Colonic mucosa (tissue), 4 donors: ENCODE results near the gene CHST7. TPM values are rescaled to one million over a fixed set of nuclear protein-coding genes. Genes with fewer than 3 reads are reported as not detected.

ENCODE experiments used
- DNase-seq: peaks from one replicate; pipeline ENCODE4 v3.0.0-alpha.2; 2020
- H3K27ac ChIP-seq: fragments of 200-600 bp; one replicate; pipeline ENCODE4 v1.8.0; 2021
- H3K27me3 ChIP-seq: fragments of 200-600 bp; one replicate; pipeline ENCODE4 v1.8.0; 2021
- H3K36me3 ChIP-seq: fragments of 200-600 bp; one replicate; pipeline ENCODE4 v1.8.0; 2021
- H3K4me1 ChIP-seq: fragments of 200-600 bp; one replicate; pipeline ENCODE4 v1.8.0; 2021; ENCODE audit warnings: mild to moderate bottlenecking
- H3K4me3 ChIP-seq: fragments of 200-600 bp; one replicate; pipeline ENCODE4 v1.8.0; 2021
- H3K9ac ChIP-seq, 2 donors: one replicate each; pipeline ENCODE4 v1.7.0; 2013; ENCODE audit warnings: control low read depth in 2 of 2, low read depth in 2 of 2, low read length in 2 of 2
- H3K9me3 ChIP-seq: fragments of 200-600 bp; one replicate; pipeline ENCODE4 v1.8.0; 2021
- intact Hi-C: fragments of 100-400 bp; cut with DNase I; formaldehyde crosslinking; loops from one replicate; pipeline ENCODE4 v1.14.1; 2022
- total RNA-seq, 2 donors: library from RNA; stranded (reverse); fragmentation: NEBNext Ultra II Directional in 1 of 2; extraction: Animal tissue kit (Norgen Biotek cat#: 25700) in 1 of 2; gene quantifications; one replicate each; pipeline ENCODE4 v1.2.1, GENCODE V29; 2021
- TF ChIP-seq, protein P1 (sequence below): fragments of 200-600 bp; IDR thresholded peaks from one replicate; pipeline ENCODE4 v1.8.0; 2022; ENCODE audit warnings: antibody characterized with exemption, mild to moderate bottlenecking
- donor health status: healthy.
- donor health status: DM: no; HTN: no; CAD: no.
- donor health status: DM: no; HTN: no; CAD: no.

Gene CHST7
- total RNA-seq, 2 donors from 2014 or later, result 1.8 to 2.0 TPM

DNA sequence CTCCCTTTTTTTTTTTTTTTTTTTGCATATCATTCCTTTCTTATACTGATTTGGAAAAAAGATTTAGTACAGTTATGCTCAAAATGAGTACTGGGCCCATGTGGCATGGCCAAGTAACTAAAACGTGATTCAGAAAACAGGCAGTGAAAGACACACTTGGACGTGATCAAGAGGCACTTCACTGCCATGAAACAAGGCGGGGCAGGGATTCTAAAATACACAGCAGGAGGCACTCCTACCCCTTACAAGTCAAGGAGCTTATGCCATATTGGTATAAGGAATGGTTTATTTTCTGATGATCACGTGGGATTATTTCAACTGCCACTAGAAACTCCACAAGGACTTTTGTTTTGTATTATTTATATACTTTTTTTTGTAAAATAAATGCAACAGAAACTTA is 72.0 kb downstream of the CHST7 start:
- Histone ChIP-seq H3K4me1 (no peaks in the 10 kb centered on the region), H3K9me3 (no peaks in the 10 kb centered on the region), H3K27me3 (peaks cover 7% of the 10 kb centered on the region), H3K4me3 (no peak overlapping the region), H3K36me3 (no peaks in the 10 kb centered on the region), H3K9ac (no peak overlapping the region), H3K27ac (no peak overlapping the region)
- TF ChIP-seq, protein P1, sequence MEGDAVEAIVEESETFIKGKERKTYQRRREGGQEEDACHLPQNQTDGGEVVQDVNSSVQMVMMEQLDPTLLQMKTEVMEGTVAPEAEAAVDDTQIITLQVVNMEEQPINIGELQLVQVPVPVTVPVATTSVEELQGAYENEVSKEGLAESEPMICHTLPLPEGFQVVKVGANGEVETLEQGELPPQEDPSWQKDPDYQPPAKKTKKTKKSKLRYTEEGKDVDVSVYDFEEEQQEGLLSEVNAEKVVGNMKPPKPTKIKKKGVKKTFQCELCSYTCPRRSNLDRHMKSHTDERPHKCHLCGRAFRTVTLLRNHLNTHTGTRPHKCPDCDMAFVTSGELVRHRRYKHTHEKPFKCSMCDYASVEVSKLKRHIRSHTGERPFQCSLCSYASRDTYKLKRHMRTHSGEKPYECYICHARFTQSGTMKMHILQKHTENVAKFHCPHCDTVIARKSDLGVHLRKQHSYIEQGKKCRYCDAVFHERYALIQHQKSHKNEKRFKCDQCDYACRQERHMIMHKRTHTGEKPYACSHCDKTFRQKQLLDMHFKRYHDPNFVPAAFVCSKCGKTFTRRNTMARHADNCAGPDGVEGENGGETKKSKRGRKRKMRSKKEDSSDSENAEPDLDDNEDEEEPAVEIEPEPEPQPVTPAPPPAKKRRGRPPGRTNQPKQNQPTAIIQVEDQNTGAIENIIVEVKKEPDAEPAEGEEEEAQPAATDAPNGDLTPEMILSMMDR, result no peak
- intact Hi-C loops, result no loop called here
- no peak for DNase-seq

DNA sequence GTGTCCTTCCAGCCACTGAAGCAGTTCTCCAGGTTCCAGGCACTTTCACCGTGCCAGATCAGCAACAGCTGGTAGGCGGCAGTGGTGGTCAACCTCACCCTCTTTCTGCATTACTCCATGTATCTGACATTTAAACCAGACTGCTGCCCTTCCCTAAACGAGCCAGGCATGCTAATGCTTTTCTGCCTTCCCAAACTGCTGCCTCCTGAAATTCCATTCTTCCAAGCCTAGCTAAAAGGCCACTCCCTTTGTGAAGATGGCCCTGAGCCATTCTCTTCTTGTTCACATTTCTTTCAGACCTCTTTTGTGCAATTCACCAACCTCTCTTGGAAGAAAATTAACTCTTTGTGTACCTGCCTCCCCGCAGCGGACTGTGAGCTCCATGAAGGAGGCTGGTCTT is 73.7 kb downstream of the CHST7 start:
- no peak overlapping the region for H3K9ac ChIP-seq
- TF ChIP-seq, protein P1, result no peak
- no peak for DNase-seq
- H3K27ac ChIP-seq, result no peak overlapping the region
- no peaks in the 10 kb centered on the region for H3K9me3 ChIP-seq
- peaks cover 7% of the 10 kb centered on the region for H3K27me3 ChIP-seq
- no peaks in the 10 kb centered on the region for H3K4me1 ChIP-seq
- intact Hi-C loops, result no loop called here
- H3K36me3 ChIP-seq, result no peaks in the 10 kb centered on the region
- H3K4me3 ChIP-seq, result no peak overlapping the region

Other genes with a start within 250 kb of the CHST7 start
- 1 to 10 TPM; 3.6 to 4.0 TPM for gene ZNF674, start 28.3 kb upstream of the CHST7 start, total RNA-seq
- 1 to 10 TPM; 1.4 to 2.2 TPM for gene SLC9A7, start 185.4 kb downstream of the CHST7 start, total RNA-seq